Activated naive CD8-positive, alpha-beta T cell treated with anti-CD3 and anti-CD28 coated beads, Interleukin-2, amount 10 ng/mL, durations not matched to agents 7 days and 5 days (primary cell): ENCODE measurements around the gene CD163. TPM values are rescaled to one million over a fixed set of nuclear protein-coding genes. Genes with fewer than 3 reads are reported as not detected.
A peak's percentile ranks its signal among the peaks of the same experiment; 100 is the strongest.

ENCODE experiments used
- ATAC-seq: fragments of 150-1000 bp; cut with Tn5 transposase; one replicate; pipeline ENCODE4 v1.10.0; 2021; ENCODE audit warnings: low read depth, moderate library complexity
- POLR2A ChIA-PET: fragments of 350-600 bp; sonication (Branson Sonifier 250); formaldehyde crosslinking; loops from one replicate; lab custom pipeline; 2021; ENCODE audit warnings: antibody characterized with exemption; lab: Charles Lee
- DNase-seq: peaks from one replicate; pipeline ENCODE4 v3.0.0; 2021
- H3K27ac Mint-ChIP-seq: one replicate; pipeline ENCODE4 v1.8.0; 2022; ENCODE audit warnings: mild to moderate bottlenecking, mixed read lengths
- H3K27me3 Mint-ChIP-seq: one replicate; pipeline ENCODE4 v1.8.0; 2022; ENCODE audit warnings: mild to moderate bottlenecking, moderate library complexity, mixed read lengths
- H3K36me3 Mint-ChIP-seq: one replicate; pipeline ENCODE4 v1.8.0; 2021; ENCODE audit warnings: mild to moderate bottlenecking, mixed read lengths
- H3K4me1 Mint-ChIP-seq: one replicate; pipeline ENCODE4 v1.8.0; 2021; ENCODE audit warnings: mixed read lengths
- H3K4me3 Mint-ChIP-seq: one replicate; pipeline ENCODE4 v1.8.0; 2022; ENCODE audit warnings: mild to moderate bottlenecking, moderate library complexity, mixed read lengths
- H3K9me3 Mint-ChIP-seq: one replicate; pipeline ENCODE4 v1.8.0; 2021; ENCODE audit warnings: mixed read lengths
- total RNA-seq, 2 experiments: library from RNA; stranded (reverse); gene quantifications; one replicate each; pipeline ENCODE4 v1.2.3, GENCODE V29; 2021

The CD163 gene
- total RNA-seq, 2 experiments from 2014 or later, result 4.4 to 5.3 TPM

- no peak overlapping the region for H3K27ac Mint-ChIP-seq
- no peak overlapping the region for H3K4me3 Mint-ChIP-seq
- H3K36me3 Mint-ChIP-seq, result no peaks in the 10 kb centered on the region
- H3K9me3 Mint-ChIP-seq, result no peaks in the 10 kb centered on the region
- no peak for ATAC-seq
- no peak for DNase-seq
- peaks cover 10% of the 10 kb centered on the region for H3K27me3 Mint-ChIP-seq
- POLR2A ChIA-PET, result no interaction called here
- H3K4me1 Mint-ChIP-seq, result no peaks in the 10 kb centered on the region
These were observed 17.1 kb downstream of the CD163 start for GRCh38 chr12:7486512-7486911.

- no peak for DNase-seq
- Mint-ChIP-seq H3K4me3 (no peak overlapping the region), H3K36me3 (no peaks in the 10 kb centered on the region), H3K4me1 (no peaks in the 10 kb centered on the region), H3K27me3 (peaks cover 2% of the 10 kb centered on the region), H3K27ac (no peak overlapping the region), H3K9me3 (no peaks in the 10 kb centered on the region)
- POLR2A ChIA-PET, result no interaction called here
- ATAC-seq, result no peak
These were observed 18.5 kb downstream of the CD163 start for GRCh38 chr12:7485095-7485494.

- H3K27me3 Mint-ChIP-seq, result peaks cover 2% of the 10 kb centered on the region
- no peak overlapping the region for H3K4me3 Mint-ChIP-seq
- ATAC-seq (no peak), DNase-seq (no peak)
- POLR2A ChIA-PET, result no interaction called here
- no peaks in the 10 kb centered on the region for H3K36me3 Mint-ChIP-seq
- no peak overlapping the region for H3K27ac Mint-ChIP-seq
- H3K4me1 Mint-ChIP-seq, result no peaks in the 10 kb centered on the region
- no peaks in the 10 kb centered on the region for H3K9me3 Mint-ChIP-seq
These were observed 20.2 kb downstream of the CD163 start for GRCh38 chr12:7483343-7483742.

- no peak overlapping the region for H3K4me3 Mint-ChIP-seq
- no peaks in the 10 kb centered on the region for H3K9me3 Mint-ChIP-seq
- ATAC-seq, result no peak
- no peak for DNase-seq
- no peak overlapping the region for H3K27ac Mint-ChIP-seq
- no peaks in the 10 kb centered on the region for H3K4me1 Mint-ChIP-seq
- POLR2A ChIA-PET, result no interaction called here
- H3K36me3 Mint-ChIP-seq, result no peaks in the 10 kb centered on the region
- peaks cover 10% of the 10 kb centered on the region for H3K27me3 Mint-ChIP-seq
These were observed 23.8 kb downstream of the CD163 start for GRCh38 chr12:7479771-7480170.

GRCh38 chr12:7472060-7472459 lies 31.5 kb downstream of the CD163 start:
- Mint-ChIP-seq H3K4me3 (no peak overlapping the region), H3K27ac (no peak overlapping the region), H3K4me1 (no peaks in the 10 kb centered on the region), H3K9me3 (peaks cover 9% of the 10 kb centered on the region), H3K27me3 (peaks cover 20% of the 10 kb centered on the region), H3K36me3 (no peaks in the 10 kb centered on the region)
- DNase-seq (no peak), ATAC-seq (no peak)
- POLR2A ChIA-PET, result no interaction called here

- H3K4me1 Mint-ChIP-seq, result no peaks in the 10 kb centered on the region
- no peaks in the 10 kb centered on the region for H3K9me3 Mint-ChIP-seq
- POLR2A ChIA-PET, result no interaction called here
- ATAC-seq, result peak; percentile 47
- no peak overlapping the region for H3K4me3 Mint-ChIP-seq
- peaks cover 6% of the 10 kb centered on the region for H3K27me3 Mint-ChIP-seq
- no peak overlapping the region for H3K27ac Mint-ChIP-seq
- DNase-seq, result peak; percentile 50
- no peaks in the 10 kb centered on the region for H3K36me3 Mint-ChIP-seq
These were observed 43.0 kb downstream of the CD163 start for GRCh38 chr12:7460375-7461259.

- POLR2A ChIA-PET, result no interaction called here
- H3K27ac Mint-ChIP-seq, result no peak overlapping the region
These were observed 43.6 kb downstream of the CD163 start for GRCh38 chr12:7459973-7460372.

DNA sequence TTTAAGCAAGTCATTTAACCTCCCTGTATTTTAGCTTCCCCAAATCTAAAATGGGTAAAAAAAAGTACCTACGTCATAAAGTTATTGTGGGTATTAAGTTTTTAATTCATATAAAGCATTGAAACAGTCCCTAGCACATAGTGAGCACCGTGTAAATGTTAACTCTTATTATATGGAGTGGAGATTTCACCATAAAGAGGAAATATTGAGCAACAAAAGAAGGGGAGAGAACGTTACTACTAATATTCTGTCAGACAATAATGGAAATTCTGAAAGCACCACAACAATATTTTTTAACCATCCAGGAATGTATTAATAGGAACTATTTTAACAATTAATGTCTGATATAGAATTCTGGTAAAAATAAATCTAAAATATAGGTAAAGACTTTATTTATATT lies 51.8 kb downstream of the CD163 start:
- Mint-ChIP-seq H3K9me3 (peaks cover 3% of the 10 kb centered on the region), H3K36me3 (no peaks in the 10 kb centered on the region), H3K4me3 (no peak overlapping the region), H3K4me1 (no peaks in the 10 kb centered on the region), H3K27me3 (peaks cover 18% of the 10 kb centered on the region), H3K27ac (no peak overlapping the region)
- ATAC-seq (no peak), DNase-seq (no peak)
- POLR2A ChIA-PET, result no interaction called here

More at GRCh38 chr12:7459973-7460372, 43.6 kb downstream of the CD163 start:
- Mint-ChIP-seq H3K4me3 (no peak overlapping the region), H3K4me1 (no peaks in the 10 kb centered on the region), H3K9me3 (no peaks in the 10 kb centered on the region), H3K27me3 (peaks cover 6% of the 10 kb centered on the region), H3K36me3 (no peaks in the 10 kb centered on the region)
- DNase-seq (no peak), ATAC-seq (no peak)

DNA sequence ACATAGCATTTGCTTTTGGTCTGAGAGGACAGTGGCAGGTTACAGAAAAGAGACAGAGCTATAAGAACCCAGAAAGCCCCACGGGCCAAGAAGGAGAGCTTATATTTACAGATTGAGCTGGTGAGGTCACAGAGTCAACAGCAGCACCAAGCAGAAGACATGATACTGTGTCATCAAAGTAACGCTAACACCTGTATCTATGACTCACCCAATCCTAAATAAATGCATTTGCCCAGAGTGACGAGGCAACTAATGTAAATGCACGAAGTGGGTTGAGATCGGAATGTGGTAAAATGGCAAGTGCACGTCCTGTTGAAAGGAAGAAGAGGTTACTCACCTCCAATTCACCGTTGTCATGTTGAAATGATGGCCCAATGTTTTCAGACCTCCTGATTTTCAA lies 52.9 kb downstream of the CD163 start:
- POLR2A ChIA-PET, result no interaction called here
- H3K4me3 Mint-ChIP-seq, result no peak overlapping the region

GRCh38 chr12:7448099-7448498 lies 55.5 kb downstream of the CD163 start:
- POLR2A ChIA-PET, result no interaction called here
- DNase-seq (no peak), ATAC-seq (no peak)
- Mint-ChIP-seq H3K4me3 (no peak overlapping the region), H3K27me3 (peaks cover 23% of the 10 kb centered on the region), H3K36me3 (no peaks in the 10 kb centered on the region), H3K9me3 (peaks cover 2% of the 10 kb centered on the region), H3K4me1 (no peaks in the 10 kb centered on the region), H3K27ac (no peak overlapping the region)

More for the DNA sequence above, 52.9 kb downstream of the CD163 start:
- no peak for ATAC-seq
- Mint-ChIP-seq H3K27me3 (peaks cover 21% of the 10 kb centered on the region), H3K36me3 (no peaks in the 10 kb centered on the region), H3K27ac (no peak overlapping the region), H3K9me3 (peaks cover 3% of the 10 kb centered on the region), H3K4me1 (no peaks in the 10 kb centered on the region)
- DNase-seq, result no peak

DNA sequence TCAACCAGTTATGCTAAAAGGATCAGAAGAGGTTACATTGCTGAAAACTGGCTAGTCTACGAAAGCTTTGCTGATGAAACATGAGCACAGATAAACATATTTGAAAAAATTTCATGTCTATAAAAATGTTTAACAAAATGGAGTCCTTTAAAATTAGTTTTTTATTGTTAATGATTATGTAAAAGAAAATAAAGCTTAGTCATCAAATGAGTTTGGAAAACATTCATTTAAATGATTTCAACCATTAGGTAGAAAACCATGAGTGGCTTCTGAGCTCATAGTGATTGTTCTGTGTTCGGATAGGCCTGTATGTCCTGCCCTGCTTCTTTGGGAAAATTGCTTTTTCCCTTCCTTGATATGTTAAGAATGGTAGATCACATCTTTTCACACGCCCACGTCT lies 59.0 kb downstream of the CD163 start:
- Mint-ChIP-seq H3K9me3 (no peaks in the 10 kb centered on the region), H3K27me3 (peaks cover 40% of the 10 kb centered on the region), H3K4me3 (no peak overlapping the region), H3K4me1 (no peaks in the 10 kb centered on the region), H3K27ac (no peak overlapping the region), H3K36me3 (no peaks in the 10 kb centered on the region)
- ATAC-seq, result no peak
- no peak for DNase-seq
- POLR2A ChIA-PET, result no interaction called here

- POLR2A ChIA-PET, result no interaction called here
- no peaks in the 10 kb centered on the region for H3K4me1 Mint-ChIP-seq
- H3K4me3 Mint-ChIP-seq, result no peak within 1 kb of the TSS
- H3K27ac Mint-ChIP-seq, result no peak within 1 kb of the TSS
- H3K27me3 Mint-ChIP-seq, result peaks cover 44% of the 10 kb centered on the region
- no peaks in the 10 kb centered on the region for H3K36me3 Mint-ChIP-seq
- DNase-seq (no peak), ATAC-seq (no peak)
- no peaks in the 10 kb centered on the region for H3K9me3 Mint-ChIP-seq
These were observed 59.5 kb downstream of the CD163 start, which contains the start of gene CD163L1 for GRCh38 chr12:7444076-7444475. Gene CD163L1, minus strand, starts transcription at chr12:7444153. Its CDS starts 26 bp downstream, at chr12:7444127.

GRCh38 chr12:7441216-7441615 lies 62.4 kb downstream of the CD163 start:
- DNase-seq (no peak), ATAC-seq (no peak)
- Mint-ChIP-seq H3K27ac (no peak overlapping the region), H3K4me1 (no peaks in the 10 kb centered on the region), H3K9me3 (no peaks in the 10 kb centered on the region), H3K27me3 (peaks cover 42% of the 10 kb centered on the region), H3K4me3 (no peak overlapping the region), H3K36me3 (no peaks in the 10 kb centered on the region)
- POLR2A ChIA-PET, result no interaction called here
